Activated CD8-positive, alpha-beta memory T cell treated with anti-CD3 and anti-CD28 coated beads, Interleukin-2, amount 50 U/mL, for 1 hour (primary cell): ENCODE results near the gene CCDC50.

Experiments used
- DNase-seq: peaks from one replicate; pipeline ENCODE4 v3.0.0-alpha.2; 2020; ENCODE audit errors: extremely low read depth

CCDC50 gene

GRCh38 chr3:191320316-191320715 is 8.9 kb upstream of the CCDC50 start:
- DNase-seq, result no peak

GRCh38 chr3:191321019-191321767 is 8.0 kb upstream of the CCDC50 start:
- DNase-seq, result no peak

GRCh38 chr3:191324936-191325335 is 4.3 kb upstream of the CCDC50 start:
- DNase-seq, result no peak

GRCh38 chr3:191327526-191327925 is 1.7 kb upstream of the CCDC50 start:
- no peak for DNase-seq

GRCh38 chr3:191328383-191328961 is 722 bp upstream of the CCDC50 start:
- DNase-seq, result no peak

GRCh38 chr3:191329654-191330529 is 698 bp downstream of the CCDC50 start, which contains the start of gene UTS2B:
TSS of gene UTS2B (minus strand) at chr3:191330526. CDS start at chr3:191282189, 48,337 bp downstream.
- DNase-seq, result no peak

- no peak for DNase-seq
These were observed 1.4 kb downstream of the CCDC50 start for GRCh38 chr3:191330530-191331048.

GRCh38 chr3:191331388-191331787 is 2.2 kb downstream of the CCDC50 start:
- no peak for DNase-seq

- no peak for DNase-seq
These were observed 4.2 kb downstream of the CCDC50 start for GRCh38 chr3:191333298-191333880.

- DNase-seq, result no peak
These were observed 5.2 kb downstream of the CCDC50 start for GRCh38 chr3:191334346-191334893.

- no peak for DNase-seq
These were observed 7.6 kb downstream of the CCDC50 start for GRCh38 chr3:191336833-191337232.

GRCh38 chr3:191338177-191338488 is 8.9 kb downstream of the CCDC50 start:
- DNase-seq, result no peak

- no peak for DNase-seq
These were observed 10.2 kb downstream of the CCDC50 start for GRCh38 chr3:191339316-191339917.

GRCh38 chr3:191340351-191340750 is 11.2 kb downstream of the CCDC50 start:
- DNase-seq, result no peak

- DNase-seq, result no peak
These were observed 11.8 kb downstream of the CCDC50 start for GRCh38 chr3:191340966-191341365.

GRCh38 chr3:191342006-191342405 is 12.8 kb downstream of the CCDC50 start:
- no peak for DNase-seq

GRCh38 chr3:191342411-191342810 is 13.2 kb downstream of the CCDC50 start:
- no peak for DNase-seq

GRCh38 chr3:191343115-191343514 is 13.9 kb downstream of the CCDC50 start:
- DNase-seq, result no peak

GRCh38 chr3:191343913-191344312 is 14.7 kb downstream of the CCDC50 start:
- no peak for DNase-seq

GRCh38 chr3:191345334-191345733 is 16.1 kb downstream of the CCDC50 start:
- DNase-seq, result no peak

GRCh38 chr3:191347228-191347627 is 18.0 kb downstream of the CCDC50 start:
- DNase-seq, result no peak
